Transverse colon (tissue), 4 donors: ENCODE data around the gene ELK3. TPM values are rescaled to one million over a fixed set of nuclear protein-coding genes. Genes with fewer than 3 reads are reported as not detected.

ENCODE experiments used
- DNase-seq: peaks from one replicate; pipeline ENCODE4 v3.0.0-alpha.2; 2019
- H3K27ac ChIP-seq, 4 donors: fragments of 200-600 bp; sonication (generic); 2 replicates each; pipeline ENCODE4 v1.5.1; 2016 to 2018; ENCODE audit warnings: inconsistent platforms in 4 of 4
- H3K27me3 ChIP-seq: fragments of 200-600 bp; sonication (generic); 2 replicates; pipeline ENCODE4 v1.5.1; 2017; ENCODE audit warnings: inconsistent platforms
- H3K36me3 ChIP-seq, 4 donors: fragments of 200-600 bp; sonication (generic); 2 replicates each; pipeline ENCODE4 v1.5.1; 2017 to 2019; ENCODE audit warnings: inconsistent platforms in 4 of 4
- H3K4me1 ChIP-seq, 4 donors: fragments of 200-600 bp; sonication (generic); 2 replicates each; pipeline ENCODE4 v1.5.1; 2017 to 2020; ENCODE audit warnings: inconsistent platforms in 4 of 4
- H3K4me3 ChIP-seq, 4 donors: fragments of 200-600 bp; sonication (generic); 1 replicate in 1 of 4; 2 replicates in 3 of 4; pipeline versions ENCODE4 v1.5.1 to v1.6.1; 2017 to 2019; ENCODE audit warnings: inconsistent platforms in 4 of 4
- H3K9me3 ChIP-seq, 2 donors: fragments of 200-600 bp; sonication (generic); 2 replicates each; pipeline ENCODE4 v1.5.1; 2017 to 2019; ENCODE audit warnings: inconsistent platforms in 2 of 2
- CTCF ChIP-seq, 5 experiments: fragments of 200-600 bp in 3 of 5; fragments of 450-650 bp in 2 of 5; sonication (generic) in 3 of 5; IDR thresholded peaks; 1 replicate in 2 of 5; 2 replicates in 3 of 5; pipeline ENCODE4 v1.5.1; 2016 to 2017; ENCODE audit warnings: antibody characterized with exemption in 5 of 5, inconsistent platforms in 3 of 5, mild to moderate bottlenecking in 2 of 5, moderate library complexity in 1 of 5
- EP300 ChIP-seq: sonication (generic); formaldehyde crosslinking; IDR thresholded peaks from one replicate; pipeline ENCODE4 v1.6.1; 2017; ENCODE audit warnings: antibody characterized with exemption, low read depth
- POLR2A ChIP-seq: fragments of 450-650 bp; IDR thresholded peaks from one replicate; pipeline ENCODE4 v1.6.1; 2016; ENCODE audit warnings: antibody characterized with exemption, mild to moderate bottlenecking, moderate library complexity
- POLR2AphosphoS5 ChIP-seq, 3 donors: sonication (generic); formaldehyde crosslinking; IDR thresholded peaks; one replicate each; pipeline ENCODE4 v1.6.1; 2016; ENCODE audit warnings: antibody characterized with exemption in 3 of 3
- WGBS, 2 donors: methylation state at CpG; one replicate each; pipeline ENCODE4 v1.1.5; 2018; ENCODE audit warnings: low coverage in 1 of 2; 5-methylcytosine and 5-hydroxymethylcytosine counted together
- in situ Hi-C, 4 donors: fragments of 200-750 bp; cut with MboI; loops; one replicate each; pipeline versions ENCODE4 v1.15.0 to v1.15.1; 2017; ENCODE audit warnings: low sequenced_read_pairs in 3 of 4, low pct_ligation_motif_present in 1 of 4, low pct_unique_long_range_greater_than_20kb in 1 of 4
- intact Hi-C: fragments of 100-400 bp; cut with DNase I; formaldehyde crosslinking; loops from one replicate; pipeline ENCODE4 v1.15.1; 2023; ENCODE audit warnings: low total_unique reads
- total RNA-seq, 4 donors: library from RNA; depleted of rRNA; stranded (reverse); fragments of >200 nt; gene quantifications; one replicate each; pipeline ENCODE4 v1.1.0, GENCODE V29; 2016

Gene ELK3
- total RNA-seq, 4 donors from 2014 or later = 2.2 to 11.3 (median 5.3) TPM

- intact Hi-C loops (no loop called here), in situ Hi-C loops (no loop called here)
- Histone ChIP-seq H3K4me1 (peaks cover 0 to 7% (median 0%) of the 10 kb centered on the region in 4 donors), H3K36me3 (peaks cover 0 to 23% (median 5%) of the 10 kb centered on the region in 4 donors), H3K27ac (no peak overlapping the region), H3K9me3 (no peaks in the 10 kb centered on the region), H3K27me3 (no peaks in the 10 kb centered on the region), H3K4me3 (no peak overlapping the region)
- DNase-seq = no peak
- TF ChIP-seq CTCF (IDR thresholded peaks at IDR 0.05) = no peak
- no peak for TF ChIP-seq POLR2AphosphoS5 (IDR thresholded peaks at IDR 0.05)
- TF ChIP-seq EP300 = no peak
- 90 to 92% methylated on average over 6 of the region's 6 CpGs for WGBS, 2 donors
Observed at GRCh38 chr12:96295532-96296160, 101.5 kb downstream of the ELK3 start.

- intact Hi-C loops = no loop called here
- in situ Hi-C loops = no loop called here
- WGBS, 2 donors = 75 to 92% methylated on average over 4 of the region's 4 CpGs
- Histone ChIP-seq H3K4me1 (peaks cover 0 to 7% (median 0%) of the 10 kb centered on the region in 4 donors), H3K36me3 (peaks cover 0 to 23% (median 5%) of the 10 kb centered on the region in 4 donors), H3K27ac (no peak overlapping the region), H3K4me3 (no peak overlapping the region), H3K27me3 (no peaks in the 10 kb centered on the region), H3K9me3 (no peaks in the 10 kb centered on the region)
- no peak for DNase-seq
- no peak for TF ChIP-seq POLR2A
- TF ChIP-seq POLR2AphosphoS5 (IDR thresholded peaks at IDR 0.05) = no peak
- TF ChIP-seq CTCF (IDR thresholded peaks at IDR 0.05) = no peak
- no peak for TF ChIP-seq EP300
Observed at GRCh38 chr12:96297504-96297903, 103.3 kb downstream of the ELK3 start.

- Histone ChIP-seq H3K4me3 (no peak overlapping the region), H3K27me3 (no peaks in the 10 kb centered on the region), H3K27ac (no peak overlapping the region), H3K4me1 (peaks cover 0 to 16% (median 0%) of the 10 kb centered on the region in 4 donors), H3K9me3 (no peaks in the 10 kb centered on the region), H3K36me3 (peaks cover 0 to 12% (median 5%) of the 10 kb centered on the region in 4 donors)
- TF ChIP-seq CTCF (IDR thresholded peaks at IDR 0.05) (no peak), EP300 (no peak), POLR2A (no peak), POLR2AphosphoS5 (IDR thresholded peaks at IDR 0.05) (no peak)
- WGBS, 2 donors = 86 to 95% methylated on average over 5 of the region's 5 CpGs
- intact Hi-C loops (no loop called here), in situ Hi-C loops (no loop called here)
- DNase-seq = no peak
Observed at GRCh38 chr12:96300064-96300463, 105.9 kb downstream of the ELK3 start.

- in situ Hi-C loops = no loop called here
Observed at GRCh38 chr12:96301732-96302131, 107.6 kb downstream of the ELK3 start.

More at GRCh38 chr12:96301732-96302131, 107.6 kb downstream of the ELK3 start:
- intact Hi-C loops = no loop called here
- TF ChIP-seq POLR2A = no peak
- no peak for TF ChIP-seq EP300
- 93 to 94% methylated on average over 4 of the region's 4 CpGs for WGBS, 2 donors
- Histone ChIP-seq H3K27me3 (no peaks in the 10 kb centered on the region), H3K4me3 (no peak overlapping the region), H3K27ac (no peak overlapping the region), H3K4me1 (peaks cover 0 to 12% (median 0%) of the 10 kb centered on the region in 4 donors), H3K9me3 (no peaks in the 10 kb centered on the region), H3K36me3 (peaks cover 0 to 12% (median 5%) of the 10 kb centered on the region in 4 donors)
- DNase-seq = no peak
